CD4-positive, alpha-beta T cell treated with Interleukin-21 for 1 hour (primary cell): Measurements from ENCODE around the gene FBXO21.
"Not testable (repeated sequence)": the region's sequence is repeated elsewhere in the genome, so short reads cannot be mapped to it uniquely, and the experiment has no call there.

Experiments used
- DNase-seq: peaks from one replicate; pipeline ENCODE4 v3.0.0-alpha.2; 2020

Gene FBXO21

GRCh38 chr12:117130801-117131200, 59.5 kb downstream of the FBXO21 start:
- DNase-seq: no peak

- DNase-seq: no peak
These were observed 60.9 kb downstream of the FBXO21 start for GRCh38 chr12:117129391-117129790.

GRCh38 chr12:117127933-117128823, 62.1 kb downstream of the FBXO21 start:
- no peak for DNase-seq

- no peak for DNase-seq
These were observed 63.9 kb downstream of the FBXO21 start for GRCh38 chr12:117126335-117126734.

- DNase-seq: no peak
These were observed 64.5 kb downstream of the FBXO21 start for GRCh38 chr12:117125767-117126166.

GRCh38 chr12:117125272-117125613, 65.0 kb downstream of the FBXO21 start:
- DNase-seq: no peak

GRCh38 chr12:117124421-117125271, 65.6 kb downstream of the FBXO21 start:
- no peak for DNase-seq

GRCh38 chr12:117121441-117121840, 68.8 kb downstream of the FBXO21 start:
- DNase-seq: no peak

GRCh38 chr12:117120787-117121186, 69.5 kb downstream of the FBXO21 start:
- no peak for DNase-seq

- DNase-seq: peak; percentile 52
These were observed 70.6 kb downstream of the FBXO21 start for GRCh38 chr12:117119592-117120198.

- no peak for DNase-seq
These were observed 71.3 kb downstream of the FBXO21 start for GRCh38 chr12:117118838-117119591.

- no peak for DNase-seq
These were observed 75.5 kb downstream of the FBXO21 start for GRCh38 chr12:117114784-117115183.

GRCh38 chr12:117113231-117113630, 77.0 kb downstream of the FBXO21 start:
- no peak for DNase-seq

- no peak for DNase-seq
These were observed 78.3 kb downstream of the FBXO21 start for GRCh38 chr12:117111821-117112595.

- DNase-seq: no peak
These were observed 78.9 kb downstream of the FBXO21 start for GRCh38 chr12:117111386-117111785.

- DNase-seq: no peak
These were observed 80.2 kb downstream of the FBXO21 start for GRCh38 chr12:117109943-117110635.

- DNase-seq: peak; percentile 49
These were observed 84.4 kb downstream of the FBXO21 start for GRCh38 chr12:117105902-117106301.

- DNase-seq: not testable (repeated sequence)
These were observed 86.3 kb downstream of the FBXO21 start for GRCh38 chr12:117104003-117104402.

GRCh38 chr12:117102800-117103181, 87.5 kb downstream of the FBXO21 start:
- DNase-seq: no peak

- no peak for DNase-seq
These were observed 88.1 kb downstream of the FBXO21 start for GRCh38 chr12:117101953-117102799.
